DMS153 treated with DMSO at 0.1 percent for 48 hours (cell line): ENCODE measurements around the gene MSX1.

Experiments used
- DNase-seq: peaks from one replicate; lab custom pipeline; 2025; ENCODE audit not compliant: unreplicated experiment; lab: John Stamatoyannopoulos, UW

Gene MSX1

GRCh38 chr4:4857001-4857808, 2.3 kb upstream of the MSX1 start:
- no peak for DNase-seq

- DNase-seq = no peak
Measured at GRCh38 chr4:4857809-4858508, 1.5 kb upstream of the MSX1 start.

- DNase-seq = no peak
Measured at GRCh38 chr4:4858527-4859324, 739 bp upstream of the MSX1 start.

DNA sequence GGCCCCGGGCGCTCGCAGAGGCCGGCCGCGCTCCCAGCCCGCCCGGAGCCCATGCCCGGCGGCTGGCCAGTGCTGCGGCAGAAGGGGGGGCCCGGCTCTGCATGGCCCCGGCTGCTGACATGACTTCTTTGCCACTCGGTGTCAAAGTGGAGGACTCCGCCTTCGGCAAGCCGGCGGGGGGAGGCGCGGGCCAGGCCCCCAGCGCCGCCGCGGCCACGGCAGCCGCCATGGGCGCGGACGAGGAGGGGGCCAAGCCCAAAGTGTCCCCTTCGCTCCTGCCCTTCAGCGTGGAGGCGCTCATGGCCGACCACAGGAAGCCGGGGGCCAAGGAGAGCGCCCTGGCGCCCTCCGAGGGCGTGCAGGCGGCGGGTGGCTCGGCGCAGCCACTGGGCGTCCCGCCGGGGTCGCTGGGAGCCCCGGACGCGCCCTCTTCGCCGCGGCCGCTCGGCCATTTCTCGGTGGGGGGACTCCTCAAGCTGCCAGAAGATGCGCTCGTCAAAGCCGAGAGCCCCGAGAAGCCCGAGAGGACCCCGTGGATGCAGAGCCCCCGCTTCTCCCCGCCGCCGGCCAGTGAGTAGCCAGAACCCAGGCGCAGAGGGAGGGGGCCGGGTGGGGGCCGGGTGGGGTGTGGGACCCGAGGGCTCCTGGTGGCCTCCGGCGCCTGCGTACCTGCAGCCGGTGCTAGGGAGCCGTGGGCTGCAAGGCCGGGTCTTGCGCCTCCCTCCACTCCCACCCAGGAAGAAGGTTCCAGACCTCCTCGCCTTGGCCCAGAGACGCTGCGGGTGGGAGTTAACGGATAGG, 534 bp downstream of the MSX1 start:
- no peak for DNase-seq

DNA sequence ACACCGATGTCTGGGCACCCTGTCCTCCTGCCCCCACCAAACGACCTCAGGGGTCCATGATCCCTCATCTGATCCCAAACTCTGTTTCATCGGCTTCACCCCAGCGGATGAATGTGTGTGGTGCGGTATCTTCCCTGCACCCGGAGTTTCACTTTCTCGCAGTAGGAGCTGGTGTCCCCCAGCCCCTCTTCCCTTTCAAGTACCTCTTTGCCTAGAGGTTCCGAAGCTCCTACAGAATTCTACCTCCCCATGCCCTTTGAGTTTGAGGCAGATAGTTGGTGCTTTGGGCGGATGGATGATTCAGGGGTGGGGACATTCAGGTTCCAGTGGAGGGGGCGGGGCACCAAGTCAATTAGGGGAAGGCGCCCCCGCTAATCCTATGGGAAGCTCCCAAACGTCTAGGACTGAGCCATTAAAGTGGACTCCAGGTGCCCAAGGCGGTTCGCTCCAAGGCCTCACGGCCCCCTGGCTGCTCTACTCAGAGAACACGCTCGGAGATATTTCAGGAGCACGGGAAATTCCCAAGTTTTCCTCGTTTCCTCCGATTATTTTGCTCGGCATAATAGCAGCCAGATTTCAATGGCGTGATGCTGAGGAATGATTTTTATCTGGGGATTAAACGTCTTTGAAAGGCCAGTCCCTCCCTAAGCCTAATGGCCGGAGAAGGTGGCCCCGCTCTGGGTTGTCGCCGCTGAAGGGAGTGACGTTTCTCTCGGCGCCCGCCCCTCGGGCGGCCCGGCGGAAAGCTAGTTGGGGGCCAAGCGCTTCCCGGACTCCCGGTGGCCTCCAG, 1.3 kb downstream of the MSX1 start:
- DNase-seq = no peak

DNA sequence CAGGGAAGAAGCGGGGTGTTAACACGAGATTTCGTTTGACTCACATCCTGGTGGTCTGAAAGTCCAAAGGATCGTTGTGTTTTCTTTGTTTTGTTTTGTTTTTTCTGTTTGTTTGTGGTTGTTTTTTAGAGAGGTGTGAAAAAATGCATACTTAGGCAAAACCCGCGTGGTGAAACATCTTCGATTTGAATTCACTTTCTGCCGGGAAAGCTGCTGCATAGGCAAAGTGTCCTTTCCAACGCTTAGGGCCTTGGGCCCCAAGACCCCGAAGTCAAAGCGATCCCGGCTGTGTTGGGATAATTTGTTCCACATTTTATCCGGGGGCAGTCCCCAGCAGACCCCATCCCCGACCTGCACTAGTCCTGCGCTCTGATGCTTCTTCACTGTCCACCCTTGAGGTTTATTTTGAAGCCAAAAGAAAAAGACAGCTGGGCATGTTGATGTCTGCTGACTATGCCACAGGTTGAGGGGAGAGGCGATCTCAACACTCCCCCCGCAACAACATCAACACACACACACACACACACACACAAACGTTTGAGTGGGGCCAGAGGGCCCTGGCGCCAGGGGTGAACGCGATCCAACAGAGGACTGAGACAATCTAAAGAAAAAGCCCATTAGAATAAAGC, 2.0 kb downstream of the MSX1 start:
- DNase-seq = no peak

DNA sequence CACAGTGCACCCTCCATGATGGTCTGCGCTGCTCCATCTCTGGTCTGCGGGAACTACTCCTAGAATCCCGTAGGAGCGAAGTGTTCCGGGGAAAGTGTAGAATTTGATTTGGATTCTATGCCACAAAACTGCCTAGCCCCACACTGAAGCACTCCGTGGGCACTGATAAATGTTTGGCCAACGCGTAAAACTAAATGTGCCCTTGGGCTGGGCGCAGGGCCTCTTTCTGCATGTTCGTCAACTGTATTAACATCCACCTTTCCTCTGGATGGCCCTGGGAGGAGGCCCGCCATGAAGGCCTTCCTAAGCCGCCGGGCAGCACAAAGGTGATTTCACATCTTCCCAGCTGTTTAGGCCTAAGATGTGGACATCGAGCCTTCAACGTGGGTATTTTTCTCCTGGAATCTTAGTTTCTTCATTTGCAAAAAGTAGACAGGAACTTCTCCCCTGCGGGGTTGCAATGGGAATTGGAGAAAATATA, 2.6 kb downstream of the MSX1 start:
- DNase-seq = no peak

DNA sequence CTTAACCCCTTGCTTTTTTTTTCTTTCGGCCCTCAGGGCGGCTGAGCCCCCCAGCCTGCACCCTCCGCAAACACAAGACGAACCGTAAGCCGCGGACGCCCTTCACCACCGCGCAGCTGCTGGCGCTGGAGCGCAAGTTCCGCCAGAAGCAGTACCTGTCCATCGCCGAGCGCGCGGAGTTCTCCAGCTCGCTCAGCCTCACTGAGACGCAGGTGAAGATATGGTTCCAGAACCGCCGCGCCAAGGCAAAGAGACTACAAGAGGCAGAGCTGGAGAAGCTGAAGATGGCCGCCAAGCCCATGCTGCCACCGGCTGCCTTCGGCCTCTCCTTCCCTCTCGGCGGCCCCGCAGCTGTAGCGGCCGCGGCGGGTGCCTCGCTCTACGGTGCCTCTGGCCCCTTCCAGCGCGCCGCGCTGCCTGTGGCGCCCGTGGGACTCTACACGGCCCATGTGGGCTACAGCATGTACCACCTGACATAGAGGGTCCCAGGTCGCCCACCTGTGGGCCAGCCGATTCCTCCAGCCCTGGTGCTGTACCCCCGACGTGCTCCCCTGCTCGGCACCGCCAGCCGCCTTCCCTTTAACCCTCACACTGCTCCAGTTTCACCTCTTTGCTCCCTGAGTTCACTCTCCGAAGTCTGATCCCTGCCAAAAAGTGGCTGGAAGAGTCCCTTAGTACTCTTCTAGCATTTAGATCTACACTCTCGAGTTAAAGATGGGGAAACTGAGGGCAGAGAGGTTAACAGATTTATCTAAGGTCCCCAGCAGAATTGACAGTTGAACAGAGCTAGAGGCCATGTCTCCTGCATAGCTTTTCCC, 3.4 kb downstream of the MSX1 start:
- DNase-seq = no peak

DNA sequence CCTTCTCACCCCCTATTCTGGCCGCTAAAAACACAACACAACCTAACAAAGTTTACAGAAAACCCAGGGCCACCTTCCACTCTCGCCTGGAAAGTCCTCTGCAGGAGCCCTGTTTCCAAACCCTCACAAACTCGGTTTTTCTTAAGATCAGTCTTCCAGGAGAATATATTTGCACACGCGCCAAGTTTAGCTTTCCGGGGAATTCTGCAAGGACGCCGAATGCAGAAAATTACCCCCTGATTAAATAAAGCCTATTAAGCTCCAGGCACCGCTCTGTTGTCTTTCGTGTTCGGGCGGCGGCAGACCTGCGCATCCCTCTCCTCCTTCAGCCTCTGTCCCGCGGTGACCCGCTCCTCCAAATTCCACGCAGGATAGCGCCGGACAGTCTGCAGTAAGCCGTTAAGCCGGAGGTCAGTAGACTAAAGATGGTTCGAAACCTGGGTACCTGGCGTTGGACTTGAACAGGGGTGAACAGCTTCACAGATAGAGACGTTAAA, 5.0 kb downstream of the MSX1 start:
- DNase-seq = no peak

GRCh38 chr4:4864940-4865704, 5.7 kb downstream of the MSX1 start:
- no peak for DNase-seq

- no peak for DNase-seq
Measured at GRCh38 chr4:4865705-4866123, 6.2 kb downstream of the MSX1 start.

GRCh38 chr4:4866124-4866865, 6.8 kb downstream of the MSX1 start:
- DNase-seq = no peak

GRCh38 chr4:4866866-4867374, 7.5 kb downstream of the MSX1 start:
- DNase-seq = no peak

GRCh38 chr4:4867375-4868039, 8.0 kb downstream of the MSX1 start:
- DNase-seq = no peak

DNA sequence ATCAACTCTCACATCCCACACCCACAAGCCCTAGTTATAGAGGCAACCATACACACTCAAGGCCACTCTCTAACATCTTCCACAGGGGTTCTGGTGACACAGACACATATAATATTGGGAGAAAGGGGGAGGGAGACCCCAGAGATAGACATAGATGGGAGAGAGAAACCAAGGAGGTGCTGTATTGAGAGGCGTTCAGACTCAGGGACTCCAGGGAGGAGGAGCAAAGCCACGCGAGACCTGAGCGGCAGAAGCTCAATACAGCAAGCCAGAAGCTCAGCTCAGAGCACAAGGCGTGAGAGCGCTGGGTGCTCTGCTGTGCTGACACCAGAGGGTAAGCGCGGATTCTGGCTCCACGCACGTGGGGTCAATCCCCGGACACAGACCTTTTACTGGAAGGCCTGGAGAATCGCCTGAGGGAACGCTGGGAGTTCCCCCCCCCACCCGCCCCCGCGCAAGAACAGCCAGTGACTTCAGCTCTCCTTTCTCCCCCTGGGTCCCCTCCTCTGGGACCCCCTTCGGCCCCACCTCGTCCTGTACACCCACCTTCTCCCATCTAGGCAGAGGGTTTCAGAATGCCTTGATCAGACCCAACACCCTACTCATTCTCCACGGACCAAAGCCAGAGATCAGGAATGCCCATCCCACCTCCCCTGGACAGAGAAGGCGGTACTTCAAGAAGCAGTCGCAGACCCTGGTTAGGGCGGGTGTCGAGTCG, 8.7 kb downstream of the MSX1 start:
- no peak for DNase-seq
